Activated CD4-positive, alpha-beta T cell treated with anti-CD3 and anti-CD28 coated beads, Interleukin-10, Interleukin-2, amounts not matched to agents 100 ng/mL and 50 ng/mL, durations not matched to agents 16 hours and 8 hours (primary cell): Measurements from ENCODE around the gene TMEM271.
"Not testable (repeated sequence)": the region's sequence is repeated elsewhere in the genome, so short reads cannot be mapped to it uniquely, and the experiment has no call there.

ENCODE experiments used
- DNase-seq: peaks from one replicate; pipeline ENCODE4 v3.0.0-alpha.2; 2020

The TMEM271 gene

DNA sequence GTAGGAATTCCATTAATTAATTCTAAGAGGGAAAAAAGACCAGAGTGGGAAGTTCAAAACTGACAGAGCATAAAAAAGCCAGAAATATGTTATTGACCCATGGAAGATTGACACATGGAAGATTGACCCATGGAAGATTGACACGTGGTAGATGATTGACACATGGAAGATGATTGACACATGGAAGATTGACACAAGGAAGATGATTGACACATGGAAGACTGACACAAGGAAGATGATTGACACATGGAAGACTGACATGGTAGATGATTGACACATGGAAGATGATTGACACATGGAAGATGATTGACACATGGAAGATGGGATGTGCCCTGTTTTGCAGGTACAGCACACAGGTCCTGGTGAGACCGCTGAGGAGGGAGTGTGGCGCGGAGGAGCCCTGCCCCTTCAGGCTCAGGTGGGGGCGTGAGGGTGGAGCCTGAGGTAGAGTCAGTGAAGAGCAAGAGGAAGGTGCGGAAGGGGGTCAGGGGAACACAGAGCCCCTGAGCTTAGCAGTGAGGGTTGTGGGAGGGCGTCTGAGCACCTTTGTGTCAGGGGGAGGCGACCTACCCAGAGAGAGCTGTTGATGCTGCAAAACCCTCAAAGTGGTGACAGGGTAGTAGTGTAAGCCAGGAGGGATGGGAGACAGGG lies 33.4 kb upstream of the TMEM271 start:
- DNase-seq: no peak

DNA sequence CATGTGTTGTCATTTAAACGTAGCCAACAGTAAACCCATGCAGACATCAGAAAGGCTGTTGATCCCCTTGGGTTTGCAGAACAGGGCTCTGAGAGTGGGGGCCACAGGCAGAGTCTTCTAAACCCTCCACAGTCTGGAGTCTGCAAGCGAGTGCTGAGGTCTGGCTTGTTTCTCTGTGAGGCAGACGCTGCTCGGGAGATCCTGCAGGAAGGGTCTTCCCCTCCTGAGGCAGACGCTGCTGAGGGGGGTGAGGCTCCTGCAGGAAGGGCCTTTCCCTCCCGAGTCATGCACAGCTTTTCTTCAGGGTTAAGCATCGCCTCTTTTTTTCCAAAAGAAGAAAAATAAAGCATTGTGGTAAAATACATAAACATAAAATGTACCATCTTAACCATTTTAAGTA lies 32.1 kb upstream of the TMEM271 start:
- no peak for DNase-seq

DNA sequence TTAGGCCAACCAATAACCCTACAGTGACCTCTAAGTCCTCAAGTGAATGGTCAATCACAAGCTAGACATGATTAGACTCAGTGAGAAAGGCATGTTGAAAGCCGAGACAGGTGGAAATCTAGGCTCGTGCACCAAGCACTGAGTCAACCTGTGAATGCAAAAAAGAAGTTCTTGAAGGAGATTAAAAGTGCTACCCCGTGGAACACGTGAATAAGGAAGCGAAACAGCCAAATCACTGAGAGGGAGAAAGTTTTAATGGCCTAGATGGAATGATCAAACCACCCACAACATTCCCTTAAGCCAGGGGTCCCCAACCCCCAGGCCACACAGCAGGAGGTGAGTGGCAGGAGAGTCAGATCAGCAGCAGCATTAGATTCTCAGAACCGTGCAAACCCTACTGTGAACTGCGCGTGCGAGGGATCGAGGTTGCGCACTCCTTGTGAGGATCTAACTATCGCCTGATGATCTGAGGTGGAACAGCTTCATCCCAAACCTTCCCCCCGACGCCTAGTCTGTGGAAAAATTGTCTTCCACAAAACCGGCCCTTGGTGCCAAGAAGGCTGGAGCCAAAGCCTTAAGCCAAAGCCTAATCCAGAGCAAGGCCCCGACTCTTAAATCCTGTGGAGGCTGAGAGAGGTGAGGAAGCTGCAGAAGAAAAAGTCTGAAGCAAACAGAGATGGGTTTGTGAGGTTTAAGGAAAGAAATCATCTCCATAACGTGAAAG lies 29.8 kb upstream of the TMEM271 start:
- DNase-seq: no peak

DNA sequence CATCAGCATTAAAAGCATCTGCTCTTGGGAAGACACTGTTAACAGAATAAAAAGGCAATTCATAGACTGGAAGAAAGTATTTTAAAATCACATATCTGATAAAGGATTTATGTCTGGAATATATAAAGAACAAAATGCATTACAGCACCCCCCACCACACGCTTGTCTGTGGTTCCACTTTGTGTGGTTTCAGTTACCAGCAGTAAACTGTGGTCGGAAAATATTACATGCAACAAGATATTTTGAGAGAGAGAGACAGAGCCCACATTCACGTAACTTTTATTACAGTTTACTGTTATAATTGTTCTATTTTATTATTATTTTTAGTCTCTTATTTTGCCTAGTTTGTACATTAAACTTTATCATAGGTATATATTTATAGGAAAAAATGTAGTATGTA lies 28.0 kb upstream of the TMEM271 start:
- DNase-seq: no peak

DNA sequence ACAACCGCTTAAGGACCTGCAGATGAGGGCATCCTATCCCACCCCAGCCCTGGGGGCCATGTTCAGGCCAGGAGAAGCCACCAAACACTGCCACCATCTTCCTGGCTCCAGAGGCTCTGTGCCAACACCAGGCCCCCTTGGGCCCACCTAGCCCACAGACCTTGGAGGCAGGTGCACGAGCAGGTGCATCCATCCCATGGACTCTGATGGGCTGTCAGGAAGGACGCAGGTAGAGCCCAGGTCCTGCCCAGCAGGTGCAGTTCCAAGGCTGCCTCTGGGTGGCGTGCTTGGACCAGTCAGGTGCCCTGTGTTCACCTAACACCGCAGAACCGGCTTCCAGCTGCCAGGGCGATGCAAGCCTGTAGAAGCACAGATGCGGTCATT lies 26.5 kb upstream of the TMEM271 start:
- DNase-seq: peak; percentile 55

DNA sequence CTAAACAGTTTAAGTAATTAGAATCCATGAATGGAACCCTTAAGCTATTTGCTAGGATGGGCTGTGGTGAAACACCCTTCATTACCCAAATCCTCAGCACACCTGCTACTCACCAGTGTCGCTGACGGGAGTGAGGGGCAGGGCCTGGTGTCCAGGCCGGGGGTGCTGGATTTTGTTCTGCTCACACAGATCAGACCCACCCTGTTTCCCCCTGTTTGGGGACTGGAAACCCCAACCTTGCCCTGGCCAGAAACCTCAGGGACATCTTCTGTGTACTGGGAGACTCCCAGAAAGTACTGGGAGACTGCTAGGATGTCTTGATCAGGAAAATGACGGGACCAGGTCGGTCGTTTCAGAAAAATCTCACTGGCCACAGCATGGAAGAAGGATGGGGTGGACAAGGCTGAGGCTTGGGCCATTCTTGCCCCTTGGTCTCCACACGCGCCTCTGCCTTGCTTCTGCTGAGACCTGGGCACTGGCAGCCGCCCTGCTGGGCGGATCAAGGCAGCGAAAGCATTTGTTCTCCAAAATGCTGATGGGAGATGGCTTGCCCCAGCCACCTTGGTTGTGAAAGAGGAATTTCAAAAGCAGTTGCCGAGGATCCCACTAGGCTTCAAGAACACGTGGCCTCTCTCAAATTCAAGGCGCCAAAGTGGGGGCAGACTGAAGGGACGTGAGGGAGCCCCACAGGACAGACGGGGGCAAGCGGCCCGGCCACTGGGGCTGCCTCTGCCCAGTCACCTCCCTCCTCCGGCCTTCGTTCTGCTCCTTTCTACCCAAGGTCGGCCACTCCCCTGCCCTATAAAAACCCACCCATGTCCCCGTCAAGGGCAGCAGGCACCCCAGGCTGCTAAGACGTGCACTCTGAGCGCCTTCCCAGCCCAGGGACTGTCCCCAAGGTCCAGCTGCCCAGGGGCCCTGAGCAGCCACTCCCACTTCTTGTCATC lies 25.8 kb upstream of the TMEM271 start:
- DNase-seq: no peak

DNA sequence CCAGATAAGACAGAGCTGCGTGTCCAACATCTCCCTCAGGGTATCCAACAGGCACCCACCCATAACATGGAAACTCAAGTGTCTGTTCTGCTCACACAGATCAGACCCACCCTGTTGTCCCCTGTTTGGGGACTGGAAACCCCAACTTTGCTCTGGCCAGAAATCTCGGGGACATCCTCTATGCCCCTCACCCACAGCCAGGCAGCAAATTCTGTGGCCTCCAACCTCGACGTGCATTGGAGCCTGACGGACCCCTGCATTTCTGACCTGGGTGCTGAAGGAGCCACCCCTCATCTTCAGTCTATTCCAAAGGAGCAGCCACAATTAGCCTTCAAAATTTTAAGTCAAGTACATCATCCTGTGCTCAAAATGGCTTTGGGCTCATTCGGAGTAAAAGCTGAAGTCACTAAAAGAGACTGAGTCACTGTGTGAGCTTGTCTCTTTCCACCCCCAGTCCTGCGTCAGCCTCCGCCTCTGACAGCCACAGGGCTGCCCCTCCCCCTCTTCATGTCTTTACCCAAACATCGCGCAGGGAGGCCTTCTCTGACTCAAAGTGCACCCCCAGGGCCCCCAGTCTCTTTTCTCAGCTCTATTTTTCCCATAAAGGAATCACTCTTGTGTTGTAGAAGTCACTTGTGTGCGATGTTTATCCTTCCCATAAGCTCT lies 24.9 kb upstream of the TMEM271 start:
- peak; percentile 14 for DNase-seq

DNA sequence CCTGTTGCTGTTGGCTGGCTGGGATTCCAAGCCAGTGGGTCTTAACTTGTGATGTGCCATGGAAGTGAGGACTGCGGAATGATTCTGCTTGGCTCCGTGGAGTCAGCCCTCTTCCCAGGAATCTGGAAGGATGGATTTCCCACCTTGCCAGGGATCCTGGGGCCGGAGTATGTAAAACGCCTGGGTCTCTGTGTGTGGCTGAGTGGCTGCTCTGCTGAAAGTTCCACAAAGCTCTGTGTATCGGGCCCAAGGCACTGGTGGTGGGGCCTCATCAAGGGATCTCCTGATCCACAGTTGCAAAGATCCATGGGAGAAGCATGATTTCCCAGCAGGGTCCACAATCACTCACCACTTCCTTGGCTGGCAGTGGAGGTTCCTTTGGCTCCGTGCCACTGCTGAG lies 24.1 kb upstream of the TMEM271 start:
- no peak for DNase-seq

DNA sequence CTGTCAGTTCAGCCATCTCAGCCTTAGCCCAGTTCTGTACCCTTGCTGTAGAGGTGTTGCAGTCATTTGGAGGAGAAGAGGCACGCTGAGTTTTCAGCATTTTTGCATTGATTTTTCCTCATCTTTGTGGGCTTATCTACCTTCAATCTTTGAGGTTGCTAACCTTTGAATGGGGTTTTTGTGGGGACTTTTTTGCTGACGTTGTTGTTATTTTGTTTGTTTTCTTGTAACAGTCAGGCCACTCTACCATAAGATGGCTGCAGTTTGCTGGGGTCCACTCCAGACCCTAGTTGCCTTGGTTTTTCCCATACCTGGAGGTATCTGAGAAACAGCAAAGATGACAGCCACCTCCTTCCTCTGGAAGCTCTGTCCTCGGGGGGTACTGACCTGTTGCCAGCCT lies 22.8 kb upstream of the TMEM271 start:
- DNase-seq: no peak

DNA sequence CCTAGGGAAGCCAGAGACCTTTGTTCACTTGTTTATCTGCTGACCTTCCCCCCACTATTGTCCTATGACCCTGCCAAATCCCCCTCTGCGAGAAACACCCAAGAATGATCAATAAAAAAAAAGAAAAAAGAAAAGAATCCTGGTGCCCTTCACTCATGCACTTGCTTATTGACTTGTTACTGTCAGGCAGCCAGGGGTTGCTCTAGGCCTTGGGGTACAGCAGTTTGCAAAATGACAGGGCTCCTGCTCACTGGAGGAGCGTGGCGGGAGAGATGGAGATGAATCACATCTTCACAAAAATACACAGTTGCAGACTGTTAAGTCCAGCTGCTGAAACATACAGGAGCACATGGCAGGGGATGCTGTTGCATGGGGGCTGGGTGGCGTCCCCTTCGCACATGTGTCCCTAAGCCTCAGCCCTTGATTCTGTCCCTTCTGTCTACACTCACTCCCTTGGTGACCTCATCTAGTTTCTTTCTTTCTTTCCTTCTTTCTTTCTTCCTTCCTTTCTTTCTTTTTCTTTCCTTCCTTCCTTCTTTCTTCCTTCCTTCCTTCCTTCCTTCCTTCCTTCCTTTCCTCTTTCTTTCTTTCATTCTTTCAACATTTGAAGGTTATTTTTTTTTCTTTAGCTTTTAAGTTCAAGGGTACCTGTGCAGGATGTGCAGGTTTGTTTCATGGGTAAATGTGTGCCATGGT lies 16.9 kb upstream of the TMEM271 start:
- no peak for DNase-seq

DNA sequence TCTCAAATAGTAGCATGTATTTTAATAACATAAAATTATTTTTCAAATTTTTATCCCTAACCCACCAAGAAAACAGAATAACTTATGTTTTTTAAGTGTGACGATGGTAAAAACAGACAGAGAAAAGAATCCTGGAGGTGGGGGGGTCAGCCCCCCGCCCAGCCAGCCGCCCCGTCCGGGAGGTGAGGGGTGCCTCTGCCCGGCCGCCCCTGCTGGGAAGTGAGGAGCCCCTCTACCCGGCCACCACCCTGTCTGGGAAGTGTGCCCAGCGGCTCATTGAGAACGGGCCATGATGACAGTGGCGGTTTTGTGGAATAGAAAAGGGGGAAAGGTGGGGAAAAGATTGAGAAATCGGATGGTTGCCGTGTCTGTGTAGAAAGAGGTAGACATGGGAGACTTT lies 16.1 kb upstream of the TMEM271 start:
- not testable (repeated sequence) for DNase-seq

DNA sequence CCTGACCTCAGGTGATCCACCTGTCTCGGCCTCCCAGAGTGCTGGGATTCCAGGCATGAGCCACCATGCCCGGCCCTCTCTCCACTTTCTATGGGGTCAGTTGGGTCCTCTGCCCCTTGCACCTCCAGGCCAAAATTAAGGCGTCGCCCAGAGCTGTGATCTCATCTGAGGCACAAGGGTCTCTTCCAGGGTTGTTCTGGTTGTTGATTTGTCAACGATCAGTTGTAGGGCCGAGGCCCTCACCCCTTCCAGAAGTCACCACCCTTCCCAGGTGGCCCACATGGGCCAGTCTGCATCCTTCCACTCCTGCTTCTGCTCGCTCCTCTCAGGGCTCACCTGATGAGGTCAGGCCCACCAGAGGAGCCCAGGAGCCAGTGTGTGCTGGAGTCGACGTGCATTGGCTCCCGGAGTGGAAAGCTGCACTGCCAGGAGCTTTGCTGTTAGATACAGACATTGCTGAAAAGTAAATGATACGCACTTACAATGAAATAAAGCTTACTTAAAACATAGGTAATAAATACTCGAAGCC lies 14.3 kb upstream of the TMEM271 start:
- no peak for DNase-seq

DNA sequence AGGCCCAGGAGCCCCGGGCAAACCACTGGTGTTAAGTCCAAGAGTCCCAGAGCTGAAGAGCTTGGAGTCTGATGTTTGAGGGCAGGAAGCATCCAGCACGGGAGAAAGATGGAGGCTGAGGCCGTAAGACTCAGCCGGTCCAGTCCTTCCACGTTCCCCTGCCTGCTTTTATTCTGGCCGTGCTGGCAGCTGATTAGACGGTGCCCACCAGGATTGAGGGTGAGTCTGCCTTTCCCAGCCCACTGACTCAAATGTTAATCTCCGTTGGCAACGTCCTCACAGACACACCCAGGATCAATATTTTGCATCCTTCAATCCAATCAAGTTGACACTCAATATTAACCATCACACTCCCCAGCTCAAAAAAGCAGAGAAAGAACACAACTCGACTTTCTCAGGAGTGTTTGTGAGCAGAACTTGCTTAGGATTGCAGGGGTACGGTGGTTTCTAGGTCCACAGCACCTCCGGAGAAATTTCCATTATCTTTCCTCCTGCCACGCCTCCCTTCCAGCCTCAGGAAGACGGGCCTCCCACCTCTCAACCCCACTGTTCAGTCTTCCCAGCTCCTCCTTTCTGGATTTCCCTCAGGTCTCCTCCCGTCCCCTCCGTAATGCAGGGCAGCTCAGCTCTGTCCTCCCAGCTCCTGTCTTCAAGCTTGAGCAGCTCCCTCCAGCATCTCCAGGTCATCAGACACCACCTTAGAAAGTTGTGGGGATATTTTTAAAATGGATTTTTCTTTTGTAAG lies 13.3 kb upstream of the TMEM271 start:
- DNase-seq: no peak

DNA sequence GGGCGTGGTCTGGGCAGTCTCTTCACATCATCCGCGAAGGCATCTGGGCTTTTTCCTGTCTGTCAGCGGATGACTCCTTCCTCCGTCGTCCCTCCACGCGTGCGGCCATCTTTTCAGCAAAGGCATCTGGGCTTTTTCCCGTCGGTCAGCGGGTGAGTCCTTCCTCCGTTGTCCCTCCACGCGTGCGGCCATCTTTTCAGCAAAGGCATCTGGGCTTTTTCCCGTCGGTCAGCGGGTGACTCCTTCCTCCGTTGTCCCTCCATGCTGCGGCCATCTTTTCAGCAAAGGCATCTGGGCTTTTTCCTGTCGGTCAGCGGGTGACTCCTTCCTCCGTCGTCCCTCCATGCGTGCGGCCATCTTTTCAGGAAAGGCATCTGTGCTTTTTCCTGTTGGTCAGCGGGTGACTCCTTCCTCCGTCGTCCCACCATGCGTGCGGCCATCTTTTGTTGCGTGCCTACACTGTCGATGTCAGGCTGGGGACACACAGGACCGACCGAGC lies 12.3 kb upstream of the TMEM271 start:
- DNase-seq: no peak

DNA sequence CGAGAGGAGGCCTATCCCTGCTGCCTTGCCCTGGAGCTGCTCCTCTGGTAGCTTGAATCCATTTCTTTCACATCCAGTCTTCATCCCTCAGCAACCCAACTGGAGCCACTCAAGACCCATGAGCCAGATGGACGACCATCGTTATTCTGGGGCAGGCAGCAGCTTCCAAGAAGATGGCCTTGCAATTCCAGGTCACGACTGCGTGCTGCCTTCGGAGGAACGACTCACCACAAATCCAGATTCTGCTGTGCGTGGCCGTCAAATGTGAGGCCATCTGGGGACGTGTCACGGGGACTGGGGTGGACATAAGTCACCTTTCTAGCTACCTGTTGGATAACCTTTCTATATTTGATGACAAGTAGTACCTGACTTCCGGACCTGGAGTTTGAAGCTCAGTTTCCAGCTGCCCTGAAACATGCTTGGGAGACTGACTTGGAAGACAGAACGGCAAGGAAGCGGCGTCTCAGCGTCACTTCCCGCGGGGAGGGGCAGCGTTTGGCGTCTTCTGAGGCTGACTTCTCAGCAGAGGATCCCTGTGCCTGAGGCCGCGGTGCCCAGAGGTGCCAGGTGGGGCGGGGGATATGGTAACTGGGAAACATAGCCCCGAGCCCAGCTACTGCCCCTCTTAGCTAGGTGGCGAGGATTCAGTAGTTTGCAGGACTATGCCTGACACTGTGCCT lies 11.7 kb upstream of the TMEM271 start:
- DNase-seq: no peak

DNA sequence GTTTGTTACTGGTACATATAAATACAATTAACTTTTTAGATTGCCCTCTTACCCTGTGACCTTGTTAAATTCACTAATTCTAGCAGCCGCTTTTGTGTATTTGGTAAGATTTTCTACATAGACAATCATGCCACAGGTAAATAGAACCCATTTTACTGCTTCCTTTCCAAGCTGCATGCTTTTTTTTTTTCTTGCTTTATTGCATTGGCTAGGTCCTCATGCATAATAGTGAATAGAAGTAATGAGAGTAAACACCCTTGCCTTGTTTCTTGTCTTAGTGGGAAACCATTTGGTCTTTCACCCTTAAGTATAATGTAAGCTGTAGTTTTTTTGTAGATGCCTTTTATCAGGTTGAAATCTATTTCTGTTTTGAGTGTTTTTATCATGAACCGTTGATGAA lies 7.7 kb upstream of the TMEM271 start:
- no peak for DNase-seq

DNA sequence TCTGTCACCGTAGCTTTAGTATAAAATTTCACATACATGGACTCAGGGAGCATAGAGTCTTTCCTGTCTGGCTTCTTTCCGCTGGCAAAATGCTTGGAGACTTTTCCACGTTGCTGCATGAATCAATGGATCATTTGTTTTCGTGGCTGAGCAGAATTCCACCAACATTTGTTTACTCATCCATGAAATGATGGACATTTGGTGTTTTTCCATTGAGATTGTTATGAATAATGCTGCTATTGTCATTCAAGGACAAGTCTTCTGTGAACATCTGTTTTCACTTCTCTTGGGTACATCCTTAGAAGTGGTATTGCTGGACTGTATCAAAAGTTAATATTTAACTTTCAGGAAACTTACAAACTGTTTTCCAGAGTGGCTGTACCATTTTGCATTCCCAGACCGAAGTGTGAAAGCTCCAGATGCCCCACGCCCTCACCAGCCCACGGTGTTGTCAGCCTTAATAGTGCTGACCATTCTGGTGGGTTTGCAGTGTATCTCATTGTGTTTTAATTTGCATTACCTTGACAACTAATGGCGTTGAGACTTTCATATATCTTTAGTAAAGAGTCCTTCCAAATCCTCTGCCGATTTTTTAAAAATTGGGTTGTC lies 5.8 kb upstream of the TMEM271 start:
- no peak for DNase-seq

DNA sequence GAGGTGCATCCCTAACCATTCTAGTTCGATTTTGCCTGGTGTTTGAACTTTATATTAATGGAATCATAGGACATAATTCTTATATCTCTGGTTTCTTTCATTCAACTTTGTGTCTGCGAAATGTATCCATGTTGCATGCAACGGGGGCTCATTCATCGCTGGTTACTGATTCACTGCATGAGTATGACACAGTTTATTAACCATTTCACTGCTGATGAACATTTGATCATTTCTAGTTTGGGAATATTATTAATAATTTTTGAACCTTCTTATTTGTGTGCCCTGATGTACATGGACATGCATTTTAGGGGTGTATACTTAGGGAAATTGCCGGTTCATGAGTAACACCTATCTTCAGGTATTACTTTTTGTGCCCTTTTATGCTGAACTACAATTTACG lies 5.1 kb upstream of the TMEM271 start:
- DNase-seq: no peak

DNA sequence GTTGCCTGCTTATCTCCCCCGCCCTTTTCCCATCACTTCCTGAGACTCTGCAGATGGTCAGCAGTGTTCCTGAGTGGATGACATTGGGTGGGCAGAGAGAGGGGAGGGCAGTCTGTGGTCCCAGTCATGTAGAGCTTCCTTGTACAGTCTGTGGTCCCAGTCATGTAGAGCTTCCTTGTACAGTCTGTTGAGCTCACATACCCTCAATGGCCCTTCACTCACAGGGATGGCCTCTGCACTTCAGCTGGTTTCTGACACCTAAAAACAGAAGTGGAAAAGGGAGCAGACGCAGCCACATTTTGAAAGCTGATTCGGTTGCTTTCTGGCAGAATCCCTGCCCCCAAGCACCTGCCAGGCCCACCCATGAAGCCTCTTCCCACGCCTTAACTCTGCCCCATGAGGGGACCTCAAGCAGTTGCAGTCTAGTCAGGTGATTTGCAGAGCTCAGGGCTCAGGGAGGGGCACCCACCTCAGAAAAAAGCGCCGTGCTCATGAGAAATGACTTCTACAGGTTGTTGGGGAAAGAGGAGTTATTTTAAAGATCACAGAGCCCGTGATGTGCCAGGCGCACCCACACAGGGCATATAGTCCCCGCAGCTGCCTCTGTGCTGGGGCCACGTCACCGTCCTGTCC lies 3.6 kb upstream of the TMEM271 start:
- no peak for DNase-seq
